NCI-H2029 treated with DMSO at 0.1 percent for 48 hours (cell line): ENCODE measurements around the gene NEDD9.

ENCODE experiments used
- DNase-seq: peaks from one replicate; lab custom pipeline; 2025; lab: John Stamatoyannopoulos, UW

Gene NEDD9

DNA sequence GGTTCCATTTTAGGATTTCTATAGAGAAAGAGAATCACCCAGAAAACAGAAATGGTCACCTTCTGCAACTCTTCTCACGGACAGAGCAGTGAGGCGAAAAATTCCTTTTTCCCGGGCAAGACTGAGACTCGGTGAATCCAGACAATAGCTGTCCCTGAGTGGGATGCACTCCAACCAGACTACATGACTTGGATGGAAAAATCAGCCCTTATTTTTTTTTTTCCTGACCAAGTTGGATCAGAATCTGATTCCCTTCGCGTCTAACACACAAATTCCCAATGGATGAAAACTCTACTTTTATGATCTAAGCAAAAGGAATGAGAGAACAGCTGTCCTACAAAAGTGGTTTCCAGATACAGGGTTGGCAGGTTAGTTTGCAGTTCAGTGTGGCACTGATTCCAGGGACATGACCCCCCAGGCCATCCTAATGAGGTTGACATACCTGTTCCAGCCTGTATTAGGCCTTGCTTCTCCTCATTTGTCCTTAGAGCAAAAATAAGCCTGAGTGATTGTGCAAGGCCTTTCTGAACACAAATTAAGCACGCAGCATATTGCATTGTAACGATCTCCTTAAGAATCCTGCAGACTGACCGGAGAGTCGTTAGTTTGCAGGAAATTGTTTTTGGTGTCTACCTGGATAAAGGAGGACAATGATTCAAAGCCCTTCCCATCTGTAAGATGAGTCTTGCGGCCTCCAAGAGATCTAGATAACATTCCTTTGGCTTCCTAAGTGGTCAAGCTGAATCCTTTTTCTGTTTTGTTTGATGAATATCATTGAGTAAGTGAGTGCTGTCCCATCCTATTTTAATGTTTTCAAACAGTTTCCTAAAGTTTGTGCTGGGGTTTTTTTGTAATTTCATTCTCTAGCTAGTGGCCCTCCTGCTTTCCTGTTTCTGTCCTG, 1.5 kb upstream of the NEDD9 start:
- DNase-seq: no peak

DNA sequence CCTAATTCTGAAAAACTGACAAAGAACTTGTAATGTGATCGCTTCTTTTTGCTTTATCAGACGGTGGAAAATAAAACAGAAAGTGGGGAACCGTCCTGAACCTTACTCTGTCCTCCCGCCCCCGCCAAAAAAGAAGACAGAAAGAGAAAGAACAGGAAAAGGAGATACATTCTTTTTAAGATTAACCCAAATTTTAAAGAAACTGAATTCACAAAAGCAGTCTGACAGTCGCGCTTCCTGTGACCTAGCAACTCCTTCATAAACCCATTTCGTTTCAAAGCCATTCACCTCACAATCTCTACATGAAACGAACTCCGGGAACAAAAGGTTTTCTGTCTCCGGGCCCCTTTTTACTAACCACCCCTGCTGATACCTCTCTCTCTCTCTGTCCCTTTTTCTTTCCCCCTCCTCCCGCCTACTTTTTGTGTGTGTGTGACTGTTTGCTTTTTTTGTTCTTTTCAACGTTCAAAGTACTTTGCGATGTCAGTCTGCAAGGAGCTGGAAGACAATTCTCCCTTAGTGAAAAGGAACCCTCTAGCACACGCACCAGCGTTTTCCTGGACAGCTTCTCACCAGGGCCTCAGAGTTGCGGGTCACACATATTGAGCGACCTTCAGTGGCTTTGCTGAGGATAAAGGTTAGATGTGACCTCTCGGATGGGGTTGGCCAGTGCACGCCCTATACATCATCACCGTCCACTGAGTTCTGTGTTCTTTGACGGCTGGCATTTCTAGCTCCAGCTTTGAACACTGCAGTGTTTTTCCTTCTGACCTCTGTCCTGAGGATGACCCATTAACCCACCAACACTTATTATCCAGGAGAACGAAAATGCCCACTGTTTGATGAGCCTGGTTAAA, 530 bp upstream of the NEDD9 start:
- no peak for DNase-seq

DNA sequence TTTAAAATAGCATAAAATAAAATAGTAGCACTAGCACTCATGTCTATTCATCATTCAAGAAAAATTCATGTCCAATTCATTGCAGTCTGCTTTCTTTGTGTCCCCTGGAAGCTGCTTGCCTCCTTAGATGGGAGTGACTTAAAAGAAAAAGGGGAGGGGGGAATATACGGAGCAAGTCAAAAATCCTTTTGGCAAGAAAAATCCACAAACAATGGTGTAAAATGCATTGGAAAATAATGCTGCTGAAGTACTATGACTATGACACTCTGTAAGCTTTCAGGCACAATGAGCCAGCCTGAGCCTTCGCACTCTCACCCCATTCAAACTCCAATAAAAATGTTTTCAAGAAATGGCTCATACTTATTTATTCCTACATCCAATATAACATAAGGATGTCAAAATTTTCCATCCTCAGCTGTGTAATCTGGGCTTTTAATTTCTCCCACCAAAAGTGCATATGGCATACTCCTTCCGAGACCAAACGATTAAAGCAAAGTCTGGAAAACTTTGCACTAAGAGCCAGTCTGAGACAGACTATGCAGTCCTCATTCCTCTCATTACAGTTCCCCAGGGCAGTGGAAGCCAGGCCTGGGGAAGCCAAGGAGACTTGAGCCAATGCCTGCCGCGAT, 790 bp downstream of the NEDD9 start:
- DNase-seq: no peak

DNA sequence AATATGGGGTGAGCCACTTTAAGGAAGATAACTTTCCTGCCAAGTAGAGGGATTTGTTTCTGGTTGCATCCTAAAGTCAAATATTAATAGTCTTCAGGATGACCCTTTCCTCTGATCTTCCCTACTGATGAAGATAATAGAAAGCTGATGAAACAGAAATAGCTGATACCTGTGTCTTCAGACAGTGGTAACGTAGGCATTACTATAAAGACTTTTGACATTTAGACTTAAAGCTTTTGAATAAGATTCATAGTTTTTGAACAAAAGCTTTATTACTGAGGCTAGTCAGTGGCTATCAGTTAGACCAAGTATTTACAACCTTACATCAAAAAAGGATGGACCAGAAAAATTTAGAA, 1.4 kb downstream of the NEDD9 start:
- DNase-seq: no peak

DNA sequence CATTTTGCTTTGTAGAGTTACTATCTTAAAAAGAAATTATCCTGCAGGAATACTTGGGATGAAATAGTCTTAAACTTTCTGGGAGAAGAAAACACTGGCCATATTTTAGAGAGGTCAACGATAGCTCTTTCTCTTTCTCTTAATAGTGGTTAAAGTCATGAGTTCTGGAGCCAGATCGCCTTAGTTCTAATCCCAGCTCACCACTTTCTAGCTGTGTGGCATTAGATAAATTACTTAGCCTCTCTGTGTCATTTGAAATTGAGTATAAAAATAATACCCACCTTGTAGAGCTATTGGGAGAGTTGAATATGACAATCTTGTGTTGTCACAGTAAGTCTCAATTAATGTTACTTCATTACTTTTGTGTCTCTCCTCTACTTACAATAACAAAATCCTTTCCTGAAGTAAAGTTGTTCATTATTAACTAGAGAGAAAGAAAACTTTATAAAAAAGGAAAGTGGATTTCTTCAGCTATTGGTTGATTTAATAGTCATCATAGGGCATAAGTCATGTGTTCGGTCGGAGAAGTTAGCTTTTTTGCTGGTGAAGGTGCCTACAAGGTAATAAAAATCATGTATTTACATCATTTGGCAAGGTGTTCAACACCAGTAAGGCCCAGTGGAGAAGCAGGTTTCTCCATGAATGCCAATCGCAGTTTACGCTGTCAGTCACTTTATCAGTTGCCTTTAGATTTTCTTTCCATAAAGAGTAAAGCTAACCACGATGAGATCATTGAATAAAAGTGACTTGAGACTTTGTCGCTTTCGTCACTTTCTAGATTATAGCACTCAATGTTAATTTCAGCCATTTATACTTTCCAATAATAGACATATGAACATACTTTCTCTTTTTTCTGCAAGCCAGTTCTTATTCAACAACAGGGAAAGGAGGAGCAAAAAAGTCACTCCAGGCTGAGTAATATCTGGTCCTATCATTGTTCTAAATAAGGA, 2.0 kb downstream of the NEDD9 start:
- DNase-seq: no peak

DNA sequence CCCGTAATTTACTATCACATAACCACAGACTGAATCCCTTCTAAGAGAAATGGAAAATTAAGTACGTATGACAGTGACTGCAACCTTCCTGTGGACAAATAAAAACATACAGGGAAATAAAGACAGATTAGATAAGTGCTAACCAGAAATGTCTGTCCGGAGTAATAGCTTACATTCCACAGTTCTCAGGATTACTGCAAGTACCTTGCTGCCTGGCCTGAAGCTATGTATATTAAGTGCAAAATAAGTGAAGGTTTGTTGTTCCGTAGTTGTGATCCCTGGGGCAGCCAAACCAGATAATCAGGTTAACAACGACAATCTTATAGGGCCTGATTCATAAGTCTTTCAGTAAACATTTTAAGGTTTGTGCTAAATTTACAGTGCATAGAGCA, 2.8 kb downstream of the NEDD9 start:
- DNase-seq: no peak

DNA sequence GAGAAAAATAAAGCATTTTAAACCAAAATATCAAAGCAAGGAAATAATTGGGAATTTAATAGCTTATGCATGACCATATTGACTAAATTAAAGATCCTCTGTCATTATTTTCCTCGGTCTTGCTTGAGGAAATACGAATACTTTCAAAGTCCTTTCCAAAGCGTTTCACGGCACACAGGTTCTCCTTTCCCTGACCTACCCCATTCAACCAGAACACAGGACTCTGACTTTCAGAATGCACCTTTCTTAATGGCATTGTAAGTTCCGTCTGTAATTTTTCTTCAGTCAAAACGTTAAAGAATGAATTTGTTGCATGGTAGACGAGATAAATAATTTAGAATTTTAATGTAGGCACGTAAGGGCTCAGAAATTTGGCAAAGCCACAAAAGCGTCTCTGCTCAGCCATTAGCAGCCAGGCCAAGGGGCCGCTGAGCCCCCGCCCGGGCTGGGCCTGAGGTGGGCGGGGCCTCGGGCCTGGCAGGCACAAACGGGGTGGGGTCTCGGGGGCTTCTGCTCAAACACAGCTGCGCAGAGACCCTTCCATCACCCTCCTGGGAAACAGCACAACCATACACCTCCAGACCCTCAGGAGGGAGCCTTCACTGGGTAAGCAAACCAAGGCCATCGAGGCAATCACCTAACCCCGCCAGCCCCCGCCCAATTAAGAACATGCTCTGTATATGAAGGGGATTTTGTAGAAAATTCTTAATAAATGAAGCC, 3.4 kb downstream of the NEDD9 start:
- DNase-seq: no peak

DNA sequence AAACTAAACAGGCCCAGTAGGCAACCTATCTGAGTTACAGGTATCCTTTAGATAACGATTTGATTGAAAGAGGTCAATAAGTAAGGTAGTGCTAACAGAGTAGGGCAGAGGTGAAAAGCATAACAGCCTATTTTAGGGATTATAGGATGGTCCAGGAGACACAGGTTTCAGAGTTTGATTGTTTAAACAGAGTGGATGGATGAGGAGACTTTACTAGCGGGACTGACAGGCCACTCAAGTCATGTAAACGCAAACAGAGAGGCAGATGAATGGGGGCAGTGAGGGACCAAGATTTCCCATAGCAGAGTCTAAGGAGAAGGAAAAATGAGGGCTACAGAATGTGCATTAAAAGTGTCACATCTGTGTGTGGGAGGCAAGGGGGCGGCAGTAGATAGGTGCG, 4.8 kb downstream of the NEDD9 start:
- no peak for DNase-seq

DNA sequence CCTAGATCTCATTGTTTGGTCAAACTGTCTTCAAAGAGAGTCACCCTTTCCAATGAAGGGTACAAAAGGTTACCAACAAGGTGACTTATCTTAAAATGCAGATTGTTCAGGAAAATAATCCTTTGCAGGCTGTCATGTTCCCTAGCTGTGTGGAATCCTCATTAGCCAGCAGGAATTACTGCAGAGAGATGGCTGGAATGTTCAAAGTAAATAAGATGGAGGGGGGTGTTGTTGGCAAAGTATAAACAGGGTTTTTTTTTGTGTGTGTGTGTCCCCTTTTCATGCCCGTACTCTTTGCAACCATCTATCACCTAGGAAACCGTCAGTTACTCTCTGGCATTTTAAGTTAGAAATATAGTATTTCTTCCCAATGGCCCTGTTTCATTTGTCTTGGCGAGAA, 6.5 kb downstream of the NEDD9 start:
- no peak for DNase-seq

DNA sequence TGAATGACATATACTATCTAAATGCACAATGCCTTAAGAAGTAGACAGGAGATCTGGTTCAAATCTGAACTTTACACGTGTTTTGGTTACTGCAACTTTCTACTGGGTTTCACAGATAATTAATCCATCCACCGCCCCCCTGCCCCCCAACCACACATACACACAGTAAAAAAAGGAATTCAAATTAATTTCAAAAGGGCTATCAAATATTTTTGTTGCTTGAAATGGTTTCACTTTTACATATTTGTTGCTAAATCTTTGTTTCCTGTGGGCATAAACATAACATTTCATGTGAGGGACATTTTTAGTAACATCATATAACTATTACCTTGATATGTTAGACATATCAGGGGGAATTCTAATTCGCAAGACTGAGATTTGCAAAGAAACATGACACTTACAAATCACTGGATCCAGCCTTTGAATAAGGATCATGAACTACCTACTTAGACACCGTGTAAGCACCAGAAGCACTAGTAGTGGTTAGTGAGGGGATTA, 7.5 kb downstream of the NEDD9 start:
- DNase-seq: no peak

DNA sequence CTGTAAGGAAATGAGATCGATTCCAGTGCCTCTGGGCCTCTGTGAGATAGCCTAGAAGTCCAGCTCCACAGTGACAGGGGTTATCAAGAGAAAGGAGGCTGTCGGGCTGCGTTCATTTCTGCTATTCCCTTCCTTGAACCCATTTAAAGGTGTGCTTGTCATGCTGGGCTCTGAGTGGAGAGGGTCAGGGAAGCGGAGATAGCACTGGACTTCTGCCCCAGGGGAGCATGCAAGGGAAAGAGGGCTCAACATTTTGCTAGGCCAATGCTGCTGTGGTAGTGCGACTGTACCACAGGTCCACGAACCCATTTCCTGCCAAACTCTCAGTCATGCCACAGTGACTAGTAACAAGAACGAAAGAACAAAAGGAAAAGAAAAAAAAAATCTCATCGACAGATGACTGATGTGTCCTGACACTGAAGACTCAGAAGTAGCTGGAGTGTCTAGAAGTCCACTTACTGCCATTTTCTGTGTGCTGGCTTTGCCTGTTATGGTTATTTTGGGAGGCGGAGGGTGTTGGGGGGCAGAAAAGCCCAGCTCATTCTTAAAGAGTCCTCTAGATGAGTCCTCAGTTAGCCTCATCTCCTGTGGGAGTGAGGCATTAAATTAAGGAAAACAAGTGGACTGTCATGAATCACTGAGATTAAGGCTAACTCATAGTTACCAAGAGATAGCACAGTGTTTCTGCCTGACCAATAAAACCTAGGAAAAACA, 8.1 kb downstream of the NEDD9 start:
- DNase-seq: no peak

DNA sequence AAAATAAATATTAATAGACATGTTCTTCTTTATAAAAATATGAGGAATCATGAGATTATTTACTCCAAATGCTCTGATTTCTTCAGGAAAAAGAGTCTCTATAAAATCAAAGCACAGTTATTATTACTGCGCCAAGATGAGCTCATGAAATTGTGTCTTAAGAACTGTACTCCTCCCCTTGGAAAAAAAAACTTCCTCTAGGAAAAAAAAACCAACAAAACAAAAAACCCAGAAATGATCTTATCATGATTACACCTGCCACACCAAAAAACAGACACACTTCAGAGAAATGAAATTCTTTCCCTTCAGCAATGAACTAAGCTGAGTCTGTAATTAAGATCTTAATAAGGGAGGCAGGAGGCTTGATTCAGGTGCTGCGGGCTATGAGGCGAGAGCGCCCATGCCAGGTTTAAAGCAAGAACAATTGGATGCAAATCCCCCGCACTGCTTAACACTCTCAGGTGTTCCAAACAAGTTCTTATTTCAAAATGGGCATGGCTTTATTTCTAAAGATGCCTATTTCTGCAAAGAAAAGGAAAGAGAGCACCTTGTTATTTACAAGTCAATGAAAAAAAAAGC, 9.1 kb downstream of the NEDD9 start:
- DNase-seq: no peak

DNA sequence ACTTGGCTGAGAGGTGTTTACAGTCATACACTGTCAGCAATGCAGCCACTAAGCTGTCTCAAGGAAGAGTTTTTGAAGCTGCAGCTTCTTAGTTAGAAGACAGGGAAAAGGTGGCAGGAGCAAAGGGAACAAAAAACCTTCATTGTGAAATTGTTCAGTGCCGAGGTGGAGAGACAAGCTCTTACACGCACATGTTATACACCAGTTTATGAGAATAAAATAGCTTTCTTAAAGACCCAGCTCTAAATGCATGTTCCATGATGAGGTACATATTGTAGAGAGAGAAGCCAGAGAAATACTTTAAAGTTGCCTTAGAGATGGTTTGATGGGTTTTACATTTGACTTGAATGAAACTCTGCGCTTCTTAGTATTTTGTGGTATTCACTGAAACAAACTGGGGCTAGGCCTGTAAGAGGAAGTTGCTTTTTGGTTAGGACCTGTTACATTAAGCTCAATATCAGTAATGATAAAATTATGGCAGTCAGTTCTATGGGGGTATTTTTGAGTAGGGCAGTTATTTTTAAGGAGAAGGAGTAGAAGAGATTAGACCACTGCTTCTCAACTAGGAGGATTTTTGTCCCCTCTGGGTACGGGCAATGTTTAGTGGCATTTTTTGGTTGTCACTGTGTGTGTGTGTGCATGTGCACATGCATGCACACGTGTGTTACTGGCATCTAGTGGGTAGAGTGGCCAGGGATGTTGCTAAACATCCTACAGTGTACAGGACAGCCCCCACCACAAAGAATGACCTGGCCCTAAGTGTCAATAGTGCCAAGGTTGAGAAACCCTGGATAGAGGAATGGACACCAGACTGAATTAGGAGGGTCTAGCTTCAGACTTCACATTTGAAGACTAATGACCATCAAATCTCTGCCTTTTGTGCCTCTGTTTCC, 9.8 kb downstream of the NEDD9 start:
- no peak for DNase-seq

DNA sequence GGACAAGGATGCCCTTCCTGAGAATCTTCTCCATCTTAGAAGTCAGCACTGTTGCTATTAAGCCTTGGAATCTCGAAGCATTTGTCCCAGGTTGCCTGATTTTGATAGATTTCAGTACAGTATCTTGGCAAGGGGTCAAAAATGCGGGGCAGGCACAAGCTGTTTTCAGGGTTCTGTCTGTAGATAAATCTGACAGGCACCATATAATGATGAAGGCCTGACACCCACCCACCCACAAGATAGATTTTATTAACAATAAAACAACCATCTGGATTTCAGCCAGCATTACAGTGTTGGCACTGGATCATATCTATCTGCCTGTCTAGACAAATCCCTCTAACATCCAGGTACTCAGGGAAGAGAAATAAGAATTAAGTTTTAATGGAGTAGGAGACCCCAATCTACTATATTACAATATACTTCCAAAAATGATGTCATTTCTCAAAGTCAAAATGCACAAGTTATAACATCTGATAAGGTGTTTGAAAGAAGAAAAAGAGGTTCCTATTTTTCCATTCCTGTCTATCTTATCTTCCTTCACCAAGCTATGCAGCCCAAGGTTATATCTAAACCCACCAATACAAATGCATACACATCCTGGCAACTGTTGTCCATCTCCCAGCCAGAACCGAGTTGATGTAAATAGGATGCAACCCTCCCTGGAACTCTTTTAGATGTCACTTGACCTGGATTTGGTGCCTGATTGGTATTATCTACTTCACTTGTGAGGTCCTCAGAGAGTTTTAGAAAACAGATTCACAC, 10.7 kb downstream of the NEDD9 start:
- no peak for DNase-seq

DNA sequence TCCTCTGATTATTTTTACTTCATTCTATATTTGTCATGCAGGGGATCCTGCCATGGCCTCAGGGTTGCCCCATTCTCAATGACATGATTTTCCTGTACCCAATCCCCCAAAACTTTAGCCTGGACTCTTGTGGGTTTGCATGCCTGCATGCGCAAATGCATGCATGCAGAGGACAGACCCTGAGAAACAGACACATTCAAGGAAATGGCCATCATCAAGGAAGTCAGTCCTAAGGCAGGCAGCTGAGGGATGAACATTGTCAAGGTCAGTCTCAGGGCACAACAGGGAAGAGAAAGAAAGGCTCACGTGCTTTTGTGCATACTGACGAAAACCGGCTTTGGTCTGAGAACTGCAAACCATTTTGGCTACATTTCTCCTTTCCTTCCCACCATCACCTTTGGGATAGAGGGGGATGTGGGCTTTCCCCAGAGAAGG, 13.1 kb downstream of the NEDD9 start:
- DNase-seq: no peak

DNA sequence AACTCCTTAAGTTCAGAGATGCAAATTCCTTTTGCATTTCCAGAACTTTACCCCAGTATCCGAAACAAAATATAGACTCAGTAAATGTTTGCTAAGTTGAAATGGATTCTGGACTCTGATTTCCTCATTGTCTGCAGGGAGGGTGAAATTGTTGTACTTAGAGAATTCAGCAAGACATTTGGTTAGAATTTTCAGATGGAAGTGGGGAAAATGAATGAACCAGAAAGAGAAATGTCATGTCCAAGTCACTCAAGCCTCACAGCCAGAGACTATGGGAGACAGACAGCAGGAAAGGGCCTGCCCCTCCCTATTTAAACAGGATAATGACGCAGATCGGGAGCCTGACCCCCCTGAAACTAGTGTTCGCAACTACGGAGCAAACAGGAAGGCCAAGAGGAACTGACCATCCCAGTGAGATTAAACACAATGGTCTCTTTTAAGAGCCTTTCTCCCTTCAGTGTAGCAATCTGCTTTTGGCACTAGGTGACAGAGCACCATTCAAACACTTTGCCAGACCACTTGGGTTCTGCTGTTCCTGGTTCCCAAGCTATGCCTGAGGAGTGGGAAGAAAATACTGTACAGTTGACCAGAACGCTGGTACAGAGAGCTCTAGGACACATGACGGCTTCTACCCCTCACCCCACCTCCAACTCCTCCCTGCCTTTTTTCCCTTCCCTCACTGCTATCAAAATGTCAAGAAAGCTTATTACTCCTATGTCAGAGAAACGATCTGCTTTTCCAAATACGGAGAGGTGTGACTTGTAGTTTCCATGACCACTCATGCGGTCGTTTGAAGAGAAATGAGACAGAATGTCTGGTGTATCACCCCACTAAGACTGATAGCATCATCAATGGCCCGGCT, 13.7 kb downstream of the NEDD9 start:
- no peak for DNase-seq

DNA sequence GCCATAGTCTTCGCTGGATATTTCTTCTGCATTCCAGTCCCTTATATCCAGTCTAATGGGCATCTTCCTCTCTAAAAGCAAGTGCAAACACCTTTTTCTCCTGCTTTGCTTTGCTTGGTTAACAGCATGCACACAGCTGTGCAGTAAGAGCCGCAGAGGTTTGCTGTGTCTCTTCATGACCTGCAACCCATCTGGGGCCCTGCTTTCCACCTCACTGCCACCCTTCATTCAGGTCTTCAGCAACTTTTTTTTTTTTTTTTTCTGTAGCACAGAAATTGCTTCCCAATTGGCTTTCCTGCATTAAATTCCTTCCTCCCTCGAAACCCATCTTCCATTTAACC, 14.4 kb downstream of the NEDD9 start:
- no peak for DNase-seq
